ENCODE results near the gene NRGN.

- TF ChIP-seq CTCF (conservative IDR thresholded peaks at IDR 0.05; ENCODE audit: low read depth, low read length) (no peak), EZH2phosphoT487 (IDR thresholded peaks at IDR 0.05; ENCODE audit: borderline replicate concordance, low read length) (no peak), EZH2 (IDR thresholded peaks at IDR 0.05; ENCODE audit: low read length, unreplicated experiment) (no peak)
These were observed 9.0 kb downstream of the NRGN start for GRCh38 chr11:124748481-124749343.

Data from PC-3 (cell line).